Myocyte (in vitro differentiated cells): ENCODE results near the gene SSX4B. TPM values are rescaled to one million over a fixed set of nuclear protein-coding genes. Genes with fewer than 3 reads are reported as not detected.
"Not testable (repeated sequence)": the region's sequence is repeated elsewhere in the genome, so short reads cannot be mapped to it uniquely, and the experiment has no call there.

Experiments
- DNase-seq: peaks from one replicate; pipeline ENCODE4 v3.0.0-alpha.2; 2012; ENCODE audit warnings: low read depth
- polyA plus RNA-seq: library from polyadenylated mRNA; unstranded; fragments of >200 nt; gene quantifications from one replicate; pipeline ENCODE4 v1.2.1, GENCODE V29; 2012; ENCODE audit warnings: missing spikeins
- total RNA-seq: library from RNA; depleted of rRNA; stranded (reverse); fragments of >200 nt; gene quantifications from 2 replicates; pipeline ENCODE4 v1.2.3, GENCODE V29; 2014

Gene SSX4B
- 0.64 and 0.78 TPM in 2 replicates for total RNA-seq
- polyA plus RNA-seq, result 0.16 TPM

GRCh38 chrX:48411860-48412259 is at the start of gene SSX4B:
TSS of gene SSX4B (minus strand) at chrX:48411960. CDS start at chrX:48411372, 588 bp downstream.
- not testable (repeated sequence) for DNase-seq

- no peak for DNase-seq
Observed at GRCh38 chrX:48460606-48461005, 48.8 kb upstream of the SSX4B start.

- no peak for DNase-seq
Observed at GRCh38 chrX:48460031-48460430, 48.3 kb upstream of the SSX4B start.

GRCh38 chrX:48459483-48459882 is 47.7 kb upstream of the SSX4B start:
- DNase-seq, result no peak

- DNase-seq, result no peak
Observed at GRCh38 chrX:48458711-48459110, 47.0 kb upstream of the SSX4B start.

GRCh38 chrX:48456628-48457331 is 45.0 kb upstream of the SSX4B start:
- DNase-seq, result no peak

- DNase-seq, result no peak
Observed at GRCh38 chrX:48451708-48452107, 39.9 kb upstream of the SSX4B start.

GRCh38 chrX:48450076-48450475 is 38.3 kb upstream of the SSX4B start:
- no peak for DNase-seq

- DNase-seq, result not testable (repeated sequence)
Observed at GRCh38 chrX:48447201-48447600, 35.4 kb upstream of the SSX4B start.

- not testable (repeated sequence) for DNase-seq
Observed at GRCh38 chrX:48433713-48434112, 22.0 kb upstream of the SSX4B start.

- not testable (repeated sequence) for DNase-seq
Observed at GRCh38 chrX:48430166-48430565, 18.4 kb upstream of the SSX4B start.

- DNase-seq, result not testable (repeated sequence)
Observed at GRCh38 chrX:48429606-48430005, 17.8 kb upstream of the SSX4B start.

- DNase-seq, result not testable (repeated sequence)
Observed at GRCh38 chrX:48427027-48427716, 15.4 kb upstream of the SSX4B start.

- peak; percentile 55 for DNase-seq
Observed at GRCh38 chrX:48397825-48398224, 13.9 kb downstream of the SSX4B start.

- not testable (repeated sequence) for DNase-seq
Observed at GRCh38 chrX:48396931-48397330, 14.8 kb downstream of the SSX4B start.

GRCh38 chrX:48383239-48383638 is 28.5 kb downstream of the SSX4B start, which contains the start of gene SSX4:
TSS of gene SSX4 (plus strand) at chrX:48383539. CDS start at chrX:48384054, 515 bp downstream.
- not testable (repeated sequence) for DNase-seq

GRCh38 chrX:48370408-48370807 is 41.4 kb downstream of the SSX4B start:
- not testable (repeated sequence) for DNase-seq

- DNase-seq, result not testable (repeated sequence)
Observed at GRCh38 chrX:48367717-48368408, 43.9 kb downstream of the SSX4B start.

GRCh38 chrX:48359281-48359680 is 52.5 kb downstream of the SSX4B start:
- DNase-seq, result peak; percentile 52

GRCh38 chrX:48357681-48358080 is 54.1 kb downstream of the SSX4B start:
- DNase-seq, result no peak

- DNase-seq, result not testable (repeated sequence)
Observed at GRCh38 chrX:48356315-48357094, 55.3 kb downstream of the SSX4B start, which contains the start of gene SSX3. TSS of gene SSX3 (minus strand) at chrX:48356703. CDS start at chrX:48355249, 1,454 bp downstream.
